Peyer's patch (tissue), 4 donors: ENCODE results near the gene GLP2R. TPM values are rescaled to one million over a fixed set of nuclear protein-coding genes. Genes with fewer than 3 reads are reported as not detected.

Experiments used
- DNase-seq, 3 donors: peaks; one replicate each; pipeline ENCODE4 v3.0.0-alpha.2; 2017 to 2019
- H3K27ac ChIP-seq, 4 donors: fragments of 200-600 bp; sonication (generic); one replicate each; pipeline ENCODE4 v1.5.1; 2016 to 2019
- H3K27me3 ChIP-seq, 2 donors: fragments of 200-600 bp; sonication (generic); one replicate each; pipeline ENCODE4 v1.5.1; 2019
- H3K36me3 ChIP-seq, 3 donors: fragments of 200-600 bp; sonication (generic); one replicate each; pipeline ENCODE4 v1.5.1; 2016 to 2019
- H3K4me1 ChIP-seq, 4 donors: fragments of 200-600 bp; sonication (generic); one replicate each; pipeline ENCODE4 v1.5.1; 2016 to 2019
- H3K4me3 ChIP-seq, 4 donors: fragments of 200-600 bp; sonication (generic); 1 replicate in 3 of 4; 2 replicates in 1 of 4; pipeline ENCODE4 v1.5.1; 2016 to 2019; ENCODE audit warnings: mild to moderate bottlenecking in 1 of 4
- H3K9me3 ChIP-seq, 4 donors: fragments of 200-600 bp; sonication (generic); one replicate each; pipeline ENCODE4 v1.5.1; 2016 to 2019; ENCODE audit warnings: mild to moderate bottlenecking in 1 of 4
- POLR2A ChIP-seq, 2 donors: fragments of 450-650 bp; IDR thresholded peaks; one replicate each; pipeline ENCODE4 v1.5.1; 2017; ENCODE audit warnings: antibody characterized with exemption in 2 of 2, mild to moderate bottlenecking in 2 of 2, moderate library complexity in 2 of 2
- total RNA-seq, 4 donors: library from RNA; depleted of rRNA; stranded (reverse); fragments of >200 nt; gene quantifications; one replicate each; pipeline ENCODE4 v1.1.0, GENCODE V29; 2016
- TF ChIP-seq, protein P1 (sequence below), 6 experiments: fragments of 450-650 bp in 4 of 6; fragments of 200-600 bp in 2 of 6; sonication (generic) in 1 of 6; IDR thresholded peaks; one replicate each; pipeline ENCODE4 v1.5.1; 2017 to 2019; ENCODE audit warnings: antibody characterized with exemption in 6 of 6, mild to moderate bottlenecking in 3 of 6, moderate library complexity in 1 of 6

GLP2R gene
- total RNA-seq, 4 donors from 2014 or later = 7.4 to 94.1 (median 13.8) TPM

DNA sequence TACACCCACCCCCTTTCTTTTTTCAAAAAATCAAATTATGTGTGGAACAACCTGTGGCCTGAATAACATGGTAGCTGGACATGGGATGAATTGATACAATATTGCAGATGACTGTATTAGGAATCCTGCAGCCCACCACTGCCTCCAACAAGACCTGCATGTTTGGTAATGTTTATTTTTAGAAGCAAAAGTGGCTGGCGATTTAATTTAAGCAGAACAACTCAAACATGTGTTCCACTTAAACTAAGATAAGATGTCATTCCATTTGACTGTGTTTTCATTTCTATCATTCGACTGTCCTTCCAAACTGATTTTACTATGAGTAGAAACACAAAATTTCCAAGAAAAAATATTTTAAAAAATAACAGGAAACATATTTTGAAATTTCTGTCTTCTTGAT lies 24.2 kb upstream of the GLP2R start:
- DNase-seq = no peak
- TF ChIP-seq, protein P1, sequence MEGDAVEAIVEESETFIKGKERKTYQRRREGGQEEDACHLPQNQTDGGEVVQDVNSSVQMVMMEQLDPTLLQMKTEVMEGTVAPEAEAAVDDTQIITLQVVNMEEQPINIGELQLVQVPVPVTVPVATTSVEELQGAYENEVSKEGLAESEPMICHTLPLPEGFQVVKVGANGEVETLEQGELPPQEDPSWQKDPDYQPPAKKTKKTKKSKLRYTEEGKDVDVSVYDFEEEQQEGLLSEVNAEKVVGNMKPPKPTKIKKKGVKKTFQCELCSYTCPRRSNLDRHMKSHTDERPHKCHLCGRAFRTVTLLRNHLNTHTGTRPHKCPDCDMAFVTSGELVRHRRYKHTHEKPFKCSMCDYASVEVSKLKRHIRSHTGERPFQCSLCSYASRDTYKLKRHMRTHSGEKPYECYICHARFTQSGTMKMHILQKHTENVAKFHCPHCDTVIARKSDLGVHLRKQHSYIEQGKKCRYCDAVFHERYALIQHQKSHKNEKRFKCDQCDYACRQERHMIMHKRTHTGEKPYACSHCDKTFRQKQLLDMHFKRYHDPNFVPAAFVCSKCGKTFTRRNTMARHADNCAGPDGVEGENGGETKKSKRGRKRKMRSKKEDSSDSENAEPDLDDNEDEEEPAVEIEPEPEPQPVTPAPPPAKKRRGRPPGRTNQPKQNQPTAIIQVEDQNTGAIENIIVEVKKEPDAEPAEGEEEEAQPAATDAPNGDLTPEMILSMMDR (IDR thresholded peaks at IDR 0.05) = no peak
- TF ChIP-seq POLR2A (IDR thresholded peaks at IDR 0.05) = no peak
- Histone ChIP-seq H3K27ac (no peak overlapping the region), H3K4me1 (no peaks in the 10 kb centered on the region), H3K9me3 (no peaks in the 10 kb centered on the region), H3K36me3 (no peaks in the 10 kb centered on the region), H3K4me3 (no peak overlapping the region), H3K27me3 (no peaks in the 10 kb centered on the region)

DNA sequence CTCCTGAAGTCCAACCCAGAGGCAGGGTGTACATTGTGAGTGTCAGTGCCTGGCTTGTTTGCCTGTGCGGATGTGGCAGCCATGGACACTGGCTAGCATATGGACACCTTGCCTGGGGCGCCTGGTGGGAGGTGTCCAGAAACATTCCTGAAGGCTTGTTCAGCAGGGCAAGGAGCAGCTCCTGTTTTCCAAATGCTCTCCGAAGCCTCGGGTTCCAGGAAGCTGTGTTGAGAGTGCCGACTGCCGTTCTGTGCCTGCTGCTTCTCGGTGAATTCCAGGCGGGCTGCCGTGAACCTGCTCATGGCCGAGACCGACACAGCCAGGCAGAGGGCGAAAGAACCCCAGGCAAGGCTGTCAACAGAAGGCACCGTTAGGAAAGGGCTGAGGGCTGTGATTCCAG lies 23.4 kb upstream of the GLP2R start:
- H3K27me3 ChIP-seq = no peaks in the 10 kb centered on the region
- no peaks in the 10 kb centered on the region for H3K36me3 ChIP-seq
- no peak for DNase-seq
- TF ChIP-seq POLR2A (IDR thresholded peaks at IDR 0.05) = no peak
- TF ChIP-seq, protein P1 (IDR thresholded peaks at IDR 0.05) = no peak
- H3K9me3 ChIP-seq = no peaks in the 10 kb centered on the region
- no peak overlapping the region for H3K27ac ChIP-seq
- H3K4me1 ChIP-seq = no peaks in the 10 kb centered on the region
- H3K4me3 ChIP-seq = no peak overlapping the region

DNA sequence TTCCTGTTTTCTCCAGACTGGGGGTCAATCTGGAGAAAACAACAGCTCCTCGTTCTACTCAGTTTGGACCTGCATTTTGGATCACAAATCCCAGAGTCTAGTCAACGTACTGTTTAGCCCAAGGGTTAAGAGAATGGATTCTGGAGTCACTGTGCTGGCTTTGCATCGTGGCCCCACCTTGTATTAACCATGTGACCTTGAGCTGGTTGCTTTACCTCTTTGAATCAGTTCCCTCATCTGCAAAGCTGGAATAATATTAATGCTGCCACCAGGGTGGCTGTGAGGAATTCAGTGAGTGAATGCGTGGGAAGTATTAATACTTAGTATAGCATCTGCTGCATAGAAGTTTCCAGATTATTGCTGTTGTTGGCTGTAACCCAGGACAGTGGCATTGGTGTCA lies 23.0 kb upstream of the GLP2R start:
- H3K36me3 ChIP-seq = no peaks in the 10 kb centered on the region
- no peaks in the 10 kb centered on the region for H3K4me1 ChIP-seq
- no peak for TF ChIP-seq POLR2A (IDR thresholded peaks at IDR 0.05)
- TF ChIP-seq, protein P1 (IDR thresholded peaks at IDR 0.05) = no peak
- H3K27me3 ChIP-seq = no peaks in the 10 kb centered on the region
- no peaks in the 10 kb centered on the region for H3K9me3 ChIP-seq
- H3K27ac ChIP-seq = no peak overlapping the region
- no peak overlapping the region for H3K4me3 ChIP-seq
- no peak for DNase-seq

DNA sequence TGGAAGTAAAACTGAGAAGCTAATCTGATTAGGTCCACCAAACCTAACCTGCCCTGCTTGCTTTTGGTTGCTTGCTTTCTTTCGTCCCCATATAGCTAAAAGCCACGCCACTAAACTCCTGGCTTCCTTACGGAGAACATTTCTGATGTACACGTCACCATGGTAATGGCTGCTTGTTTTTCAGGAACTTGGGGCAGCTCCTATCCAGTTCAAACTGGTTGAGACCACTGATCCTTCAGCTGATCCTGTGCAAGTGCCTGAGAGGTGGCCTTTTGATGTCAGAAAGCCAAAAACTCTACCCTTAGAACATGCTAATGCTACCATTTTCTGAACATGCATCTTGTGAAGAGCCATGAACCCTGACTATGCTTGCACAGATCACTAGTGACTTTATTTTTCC lies 20.0 kb upstream of the GLP2R start:
- Histone ChIP-seq H3K27me3 (no peaks in the 10 kb centered on the region), H3K4me1 (no peaks in the 10 kb centered on the region), H3K9me3 (no peaks in the 10 kb centered on the region), H3K4me3 (no peak overlapping the region), H3K36me3 (no peaks in the 10 kb centered on the region), H3K27ac (no peak overlapping the region)
- no peak for DNase-seq
- no peak for TF ChIP-seq POLR2A (IDR thresholded peaks at IDR 0.05)
- TF ChIP-seq, protein P1 (IDR thresholded peaks at IDR 0.05) = no peak

DNA sequence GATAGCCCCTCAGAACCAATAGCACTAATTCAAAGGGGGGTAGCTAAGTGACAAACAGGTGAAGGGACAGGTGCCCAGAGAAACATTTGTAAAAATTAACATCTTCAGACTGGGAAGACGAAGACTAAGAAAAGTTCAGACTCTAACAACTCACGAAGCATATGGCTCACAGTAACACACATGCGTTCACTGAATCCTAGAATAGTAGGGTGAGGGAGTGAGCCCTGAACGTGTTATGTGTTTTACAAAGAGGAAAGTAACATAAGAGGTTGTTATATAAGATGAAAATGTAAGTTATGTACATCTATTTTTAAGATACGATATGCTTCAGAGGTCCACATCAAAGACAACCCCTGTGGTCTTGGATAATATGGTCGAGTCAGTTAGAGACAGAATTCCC lies 19.0 kb upstream of the GLP2R start:
- no peak for TF ChIP-seq POLR2A (IDR thresholded peaks at IDR 0.05)
- TF ChIP-seq, protein P1 (IDR thresholded peaks at IDR 0.05) = no peak
- no peak for DNase-seq
- Histone ChIP-seq H3K4me3 (no peak overlapping the region), H3K27ac (no peak overlapping the region), H3K9me3 (no peaks in the 10 kb centered on the region), H3K4me1 (no peaks in the 10 kb centered on the region), H3K27me3 (no peaks in the 10 kb centered on the region), H3K36me3 (no peaks in the 10 kb centered on the region)

DNA sequence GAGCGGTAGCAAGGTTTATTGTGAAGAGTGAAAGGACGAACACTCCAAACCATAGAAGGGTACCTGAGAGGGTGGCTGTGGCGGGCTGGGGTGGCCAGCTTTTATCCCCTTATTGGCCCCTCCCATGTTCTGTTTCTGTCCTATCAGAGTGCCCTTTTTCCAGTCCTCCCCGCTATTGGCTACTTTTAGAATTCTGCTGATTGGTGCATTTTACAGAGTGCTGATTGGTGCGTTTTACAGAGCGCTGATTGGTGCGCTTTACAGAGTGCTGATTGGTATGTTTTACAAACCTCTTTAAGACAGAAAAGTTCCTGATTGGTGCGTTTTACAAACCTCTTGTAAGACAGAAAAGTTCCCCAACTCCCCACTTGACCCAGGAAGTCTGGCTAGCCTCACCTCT lies 16.3 kb upstream of the GLP2R start:
- Histone ChIP-seq H3K27me3 (no peaks in the 10 kb centered on the region), H3K9me3 (no peaks in the 10 kb centered on the region)
- TF ChIP-seq, protein P1 (IDR thresholded peaks at IDR 0.05) = no peak
- no peak for TF ChIP-seq POLR2A (IDR thresholded peaks at IDR 0.05)

More for the DNA sequence above, 16.3 kb upstream of the GLP2R start:
- H3K4me1 ChIP-seq = no peaks in the 10 kb centered on the region
- DNase-seq = no peak
- H3K27ac ChIP-seq = no peak overlapping the region
- no peak overlapping the region for H3K4me3 ChIP-seq
- no peaks in the 10 kb centered on the region for H3K36me3 ChIP-seq
